Stomach (tissue), 4 donors: ENCODE results near the gene PSMB2.
A peak's percentile ranks its signal among the peaks of the same experiment; 100 is the strongest.

Experiments
- EP300 ChIP-seq: sonication (generic); formaldehyde crosslinking; IDR thresholded peaks from one replicate; pipeline ENCODE4 v1.6.1; 2017; ENCODE audit warnings: antibody characterized with exemption
- POLR2A ChIP-seq, 4 donors: fragments of 450-650 bp; IDR thresholded peaks; one replicate each; pipeline ENCODE4 v1.6.1; 2016; ENCODE audit warnings: antibody characterized with exemption in 4 of 4, control low read depth in 2 of 4, mild to moderate bottlenecking in 1 of 4, moderate library complexity in 1 of 4
- TF ChIP-seq, protein P1 (sequence below), 7 experiments: fragments of 450-650 bp in 4 of 7; fragments of 200-600 bp in 3 of 7; sonication (generic) in 3 of 7; IDR thresholded peaks; one replicate each; pipeline ENCODE4 v1.5.1; 2016 to 2019; ENCODE audit warnings: antibody characterized with exemption in 7 of 7, control low read depth in 2 of 7, mild to moderate bottlenecking in 1 of 7

DNA sequence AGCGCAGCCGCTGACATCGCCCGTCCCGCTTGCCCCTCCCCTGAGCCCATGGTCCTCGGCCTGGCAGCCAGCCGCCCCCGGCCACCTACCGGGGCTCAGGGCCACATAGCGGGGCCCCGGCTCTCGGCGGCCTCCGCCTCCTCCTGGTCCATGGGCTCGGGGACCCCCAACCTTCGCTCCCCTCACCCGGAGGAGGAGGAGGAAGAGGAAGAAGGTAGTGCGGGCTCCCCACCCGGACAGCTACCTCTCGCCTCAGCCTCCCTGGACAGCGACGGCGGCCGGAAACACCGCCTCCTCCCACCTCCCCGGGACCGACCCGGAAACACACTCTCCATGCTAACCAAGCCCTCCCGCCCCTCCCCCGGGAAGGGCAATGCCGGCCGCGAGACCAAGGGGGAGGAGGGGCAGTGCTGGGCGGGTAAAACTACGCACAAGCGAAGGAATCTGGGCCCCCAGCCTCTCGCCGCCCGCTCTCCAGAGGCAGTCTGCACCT is 84.2 kb downstream of the PSMB2 start, which contains the start of gene KIAA0319L:
- TF ChIP-seq, protein P1, sequence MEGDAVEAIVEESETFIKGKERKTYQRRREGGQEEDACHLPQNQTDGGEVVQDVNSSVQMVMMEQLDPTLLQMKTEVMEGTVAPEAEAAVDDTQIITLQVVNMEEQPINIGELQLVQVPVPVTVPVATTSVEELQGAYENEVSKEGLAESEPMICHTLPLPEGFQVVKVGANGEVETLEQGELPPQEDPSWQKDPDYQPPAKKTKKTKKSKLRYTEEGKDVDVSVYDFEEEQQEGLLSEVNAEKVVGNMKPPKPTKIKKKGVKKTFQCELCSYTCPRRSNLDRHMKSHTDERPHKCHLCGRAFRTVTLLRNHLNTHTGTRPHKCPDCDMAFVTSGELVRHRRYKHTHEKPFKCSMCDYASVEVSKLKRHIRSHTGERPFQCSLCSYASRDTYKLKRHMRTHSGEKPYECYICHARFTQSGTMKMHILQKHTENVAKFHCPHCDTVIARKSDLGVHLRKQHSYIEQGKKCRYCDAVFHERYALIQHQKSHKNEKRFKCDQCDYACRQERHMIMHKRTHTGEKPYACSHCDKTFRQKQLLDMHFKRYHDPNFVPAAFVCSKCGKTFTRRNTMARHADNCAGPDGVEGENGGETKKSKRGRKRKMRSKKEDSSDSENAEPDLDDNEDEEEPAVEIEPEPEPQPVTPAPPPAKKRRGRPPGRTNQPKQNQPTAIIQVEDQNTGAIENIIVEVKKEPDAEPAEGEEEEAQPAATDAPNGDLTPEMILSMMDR (IDR thresholded peaks at IDR 0.05): no peak
- TF ChIP-seq POLR2A (IDR thresholded peaks at IDR 0.05) (peak in 1 of 4 donors; percentile 53), EP300 (no peak)
